ENCODE results near the gene MBTPS1. TPM values are rescaled to one million over a fixed set of nuclear protein-coding genes. Genes with fewer than 3 reads are reported as not detected.

The MBTPS1 gene
- polyA plus RNA-seq, 3 donors, result 26.4 to 73.8 (median 28.0) TPM

DNA sequence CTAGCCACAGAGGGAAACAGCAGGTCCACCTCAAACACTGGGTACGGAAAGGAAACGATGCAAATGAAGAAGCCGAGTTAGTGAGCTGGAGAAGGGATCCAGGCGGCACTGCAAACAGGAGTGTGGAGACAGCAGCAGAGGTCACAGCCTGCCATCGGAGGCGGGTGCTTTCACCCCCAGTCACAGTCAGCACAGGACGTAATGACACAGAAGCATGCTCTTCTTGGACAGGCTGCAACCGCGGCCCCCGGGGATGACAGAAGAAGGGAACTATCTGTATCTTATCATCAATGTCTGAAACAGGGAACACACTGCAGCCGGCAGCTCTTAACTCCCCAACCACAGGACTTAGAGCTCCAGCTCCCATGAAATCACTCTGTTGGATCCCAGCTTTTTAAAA is 58.1 kb downstream of the MBTPS1 start:
- H3K9me3 ChIP-seq (replicated peaks in 1 of 2; ENCODE audit: control insufficient read depth in 1 of 2, insufficient read depth in 1 of 2, low read length in 2 of 2), result no peaks in the 10 kb centered on the region
- peaks cover 0 to 1% (median 0%) of the 10 kb centered on the region in 3 donors for H3K27me3 Mint-ChIP-seq (ENCODE audit: low read depth in 3 of 3)
- peaks cover 96 to 98% of the 10 kb centered on the region in 2 donors for H3K36me3 Mint-ChIP-seq

DNA sequence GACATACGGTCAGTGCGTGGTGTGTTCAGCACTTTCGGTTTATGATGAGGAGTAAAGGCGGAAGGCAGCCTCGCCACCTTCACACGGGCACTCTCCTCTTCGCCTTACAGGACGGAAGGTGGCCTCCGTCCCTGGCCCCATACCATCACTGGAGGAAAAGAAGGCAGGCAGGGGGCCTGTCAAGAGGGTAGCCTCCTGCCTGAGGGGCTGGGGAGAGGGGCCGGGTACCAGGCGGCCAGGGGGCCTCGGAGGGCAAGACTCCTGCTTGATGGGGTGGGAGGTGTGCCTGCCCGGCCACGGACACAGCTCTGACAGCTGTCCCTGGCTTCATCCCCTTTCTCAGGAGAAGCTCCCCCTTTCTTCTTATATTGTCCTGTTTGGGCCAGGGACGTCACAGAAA is 58.5 kb downstream of the MBTPS1 start:
- Histone ChIP-seq H3K27ac (ENCODE audit: low read depth in 1 of 2, low read length in 2 of 2) (no peak overlapping the region), H3K36me3 (replicated peaks in 1 of 2; ENCODE audit: control insufficient read depth in 1 of 2, insufficient read depth in 2 of 2, low read length in 2 of 2) (peaks cover 99% of the 10 kb centered on the region in 2 donors), H3K9ac (ENCODE audit: insufficient read depth, low read length, poor library complexity, severe bottlenecking) (no peak overlapping the region), H3K4me3 (replicated peaks in 1 of 3; ENCODE audit: low read depth in 2 of 3, low read length in 3 of 3) (no peak overlapping the region), H3K4me1 (ENCODE audit: control insufficient read depth in 1 of 2, insufficient read depth in 2 of 2, low read length in 2 of 2) (no peaks in the 10 kb centered on the region), H4K20me1 (ENCODE audit: insufficient read depth, low read length) (peaks cover 9% of the 10 kb centered on the region), H2AFZ (ENCODE audit: insufficient read depth, low read depth, low read length, poor library complexity, severe bottlenecking) (no peak overlapping the region), H3K9me3 (replicated peaks in 1 of 2; ENCODE audit: control insufficient read depth in 1 of 2, insufficient read depth in 1 of 2, low read length in 2 of 2) (no peaks in the 10 kb centered on the region), H3K4me2 (replicated peaks; ENCODE audit: extremely low read depth, low read length, poor library complexity, severe bottlenecking) (no peak overlapping the region), H3K27me3 (ENCODE audit: control insufficient read depth in 2 of 2, insufficient read depth in 2 of 2, low read length in 2 of 2) (no peaks in the 10 kb centered on the region), H3K79me2 (ENCODE audit: insufficient read depth, low read length) (no peaks in the 10 kb centered on the region)
- Mint-ChIP-seq H3K9me3 (no peaks in the 10 kb centered on the region), H3K36me3 (peaks cover 96 to 98% of the 10 kb centered on the region in 2 donors), H3K27ac (no peak overlapping the region), H3K27me3 (ENCODE audit: low read depth in 3 of 3) (peaks cover 0 to 1% (median 0%) of the 10 kb centered on the region in 3 donors), H3K4me3 (no peak overlapping the region), H3K4me1 (no peaks in the 10 kb centered on the region)
- WGBS (ENCODE audit: insufficient coverage), result 90% methylated on average over 7 of the region's 15 CpGs
- intact Hi-C loops (cut with micrococcal nuclease), result loop anchor here in 1 of 2 donors (5.0 kb wide), 1 partner anchor 96 kb away; no protein-coding TSS in a partner anchor
- DNase-seq, result no peak
- TF ChIP-seq, protein P1, sequence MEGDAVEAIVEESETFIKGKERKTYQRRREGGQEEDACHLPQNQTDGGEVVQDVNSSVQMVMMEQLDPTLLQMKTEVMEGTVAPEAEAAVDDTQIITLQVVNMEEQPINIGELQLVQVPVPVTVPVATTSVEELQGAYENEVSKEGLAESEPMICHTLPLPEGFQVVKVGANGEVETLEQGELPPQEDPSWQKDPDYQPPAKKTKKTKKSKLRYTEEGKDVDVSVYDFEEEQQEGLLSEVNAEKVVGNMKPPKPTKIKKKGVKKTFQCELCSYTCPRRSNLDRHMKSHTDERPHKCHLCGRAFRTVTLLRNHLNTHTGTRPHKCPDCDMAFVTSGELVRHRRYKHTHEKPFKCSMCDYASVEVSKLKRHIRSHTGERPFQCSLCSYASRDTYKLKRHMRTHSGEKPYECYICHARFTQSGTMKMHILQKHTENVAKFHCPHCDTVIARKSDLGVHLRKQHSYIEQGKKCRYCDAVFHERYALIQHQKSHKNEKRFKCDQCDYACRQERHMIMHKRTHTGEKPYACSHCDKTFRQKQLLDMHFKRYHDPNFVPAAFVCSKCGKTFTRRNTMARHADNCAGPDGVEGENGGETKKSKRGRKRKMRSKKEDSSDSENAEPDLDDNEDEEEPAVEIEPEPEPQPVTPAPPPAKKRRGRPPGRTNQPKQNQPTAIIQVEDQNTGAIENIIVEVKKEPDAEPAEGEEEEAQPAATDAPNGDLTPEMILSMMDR (IDR thresholded peaks at IDR 0.05), result no peak

More for the DNA sequence above, 58.1 kb downstream of the MBTPS1 start:
- no peaks in the 10 kb centered on the region for H3K27me3 ChIP-seq (ENCODE audit: control insufficient read depth in 2 of 2, insufficient read depth in 2 of 2, low read length in 2 of 2)
- H3K79me2 ChIP-seq (ENCODE audit: insufficient read depth, low read length), result no peaks in the 10 kb centered on the region
- intact Hi-C loops (cut with micrococcal nuclease), result loop anchor here in 1 of 2 donors (5.0 kb wide), 1 partner anchor 96 kb away; no protein-coding TSS in a partner anchor
- Mint-ChIP-seq H3K4me1 (no peaks in the 10 kb centered on the region), H3K9me3 (no peaks in the 10 kb centered on the region), H3K4me3 (no peak overlapping the region), H3K27ac (no peak overlapping the region)
- WGBS (ENCODE audit: insufficient coverage), result 97% methylated on average over 9 of the region's 11 CpGs
- peaks cover 99% of the 10 kb centered on the region in 2 donors for H3K36me3 ChIP-seq (replicated peaks in 1 of 2; ENCODE audit: control insufficient read depth in 1 of 2, insufficient read depth in 2 of 2, low read length in 2 of 2)
- H2AFZ ChIP-seq (ENCODE audit: insufficient read depth, low read depth, low read length, poor library complexity, severe bottlenecking), result no peak overlapping the region
- TF ChIP-seq, protein P1 (IDR thresholded peaks at IDR 0.05), result no peak
- DNase-seq, result no peak
- H4K20me1 ChIP-seq (ENCODE audit: insufficient read depth, low read length), result peaks cover 4% of the 10 kb centered on the region
- no peaks in the 10 kb centered on the region for H3K4me1 ChIP-seq (ENCODE audit: control insufficient read depth in 1 of 2, insufficient read depth in 2 of 2, low read length in 2 of 2)
- no peak overlapping the region for H3K9ac ChIP-seq (ENCODE audit: insufficient read depth, low read length, poor library complexity, severe bottlenecking)
- H3K4me3 ChIP-seq (replicated peaks in 1 of 3; ENCODE audit: low read depth in 2 of 3, low read length in 3 of 3), result no peak overlapping the region
- H3K27ac ChIP-seq (ENCODE audit: low read depth in 1 of 2, low read length in 2 of 2), result no peak overlapping the region
- no peak overlapping the region for H3K4me2 ChIP-seq (replicated peaks; ENCODE audit: extremely low read depth, low read length, poor library complexity, severe bottlenecking)

Data from CD14-positive monocyte (primary cell).